Measurements from ENCODE around the gene CCNL1. TPM values are rescaled to one million over a fixed set of nuclear protein-coding genes. Genes with fewer than 3 reads are reported as not detected.
"Not testable (repeated sequence)": the region's sequence is repeated elsewhere in the genome, so short reads cannot be mapped to it uniquely, and the experiment has no call there.

CCNL1 gene
- total RNA-seq, 6 donors from 2014 or later, result 118 to 344 (median 246) TPM

DNA sequence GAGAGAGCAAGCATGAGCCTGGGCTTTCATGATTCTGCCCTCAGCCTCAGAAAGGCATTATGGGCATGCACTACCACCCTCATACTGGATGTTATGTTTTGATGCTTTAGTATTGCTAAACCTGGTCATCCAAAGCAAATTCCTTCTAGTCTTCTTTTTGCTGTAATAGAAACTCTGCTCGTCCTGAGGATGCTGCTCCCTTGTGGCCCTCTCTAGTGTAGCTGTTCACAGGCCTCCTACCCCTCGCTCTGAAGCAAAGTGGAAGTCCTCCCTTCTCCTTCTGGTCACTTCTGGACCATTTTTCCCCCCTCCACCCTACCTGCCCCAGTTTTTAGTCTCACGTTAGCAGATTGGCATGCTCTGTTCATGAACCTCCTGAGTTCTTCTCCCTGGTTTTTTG, 22.9 kb upstream of the CCNL1 start:
- H3K36me3 ChIP-seq, result peaks cover 0 to 3% (median 0%) of the 10 kb centered on the region in 4 donors
- no peak overlapping the region for H3K27ac ChIP-seq
- no peak overlapping the region for H3K4me3 ChIP-seq
- DNase-seq, result no peak
- no peak for TF ChIP-seq POLR2AphosphoS5 (IDR thresholded peaks at IDR 0.05)
- TF ChIP-seq, protein P1, sequence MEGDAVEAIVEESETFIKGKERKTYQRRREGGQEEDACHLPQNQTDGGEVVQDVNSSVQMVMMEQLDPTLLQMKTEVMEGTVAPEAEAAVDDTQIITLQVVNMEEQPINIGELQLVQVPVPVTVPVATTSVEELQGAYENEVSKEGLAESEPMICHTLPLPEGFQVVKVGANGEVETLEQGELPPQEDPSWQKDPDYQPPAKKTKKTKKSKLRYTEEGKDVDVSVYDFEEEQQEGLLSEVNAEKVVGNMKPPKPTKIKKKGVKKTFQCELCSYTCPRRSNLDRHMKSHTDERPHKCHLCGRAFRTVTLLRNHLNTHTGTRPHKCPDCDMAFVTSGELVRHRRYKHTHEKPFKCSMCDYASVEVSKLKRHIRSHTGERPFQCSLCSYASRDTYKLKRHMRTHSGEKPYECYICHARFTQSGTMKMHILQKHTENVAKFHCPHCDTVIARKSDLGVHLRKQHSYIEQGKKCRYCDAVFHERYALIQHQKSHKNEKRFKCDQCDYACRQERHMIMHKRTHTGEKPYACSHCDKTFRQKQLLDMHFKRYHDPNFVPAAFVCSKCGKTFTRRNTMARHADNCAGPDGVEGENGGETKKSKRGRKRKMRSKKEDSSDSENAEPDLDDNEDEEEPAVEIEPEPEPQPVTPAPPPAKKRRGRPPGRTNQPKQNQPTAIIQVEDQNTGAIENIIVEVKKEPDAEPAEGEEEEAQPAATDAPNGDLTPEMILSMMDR (IDR thresholded peaks at IDR 0.05), result no peak
- TF ChIP-seq POLR2A (IDR thresholded peaks at IDR 0.05), result no peak
- no peak for TF ChIP-seq EP300 (IDR thresholded peaks at IDR 0.05)
- ATAC-seq (ENCODE audit: low FRiP score in 2 of 2), result no peak
- H3K9me3 ChIP-seq, result peaks cover 0 to 5% (median 0%) of the 10 kb centered on the region in 4 donors
- peaks cover 0 to 3% (median 0%) of the 10 kb centered on the region in 4 donors for H3K4me1 ChIP-seq
- 86 to 89% methylated on average over 3 of the region's 3 CpGs for WGBS, 2 donors
- H3K27me3 ChIP-seq, result no peaks in the 10 kb centered on the region

DNA sequence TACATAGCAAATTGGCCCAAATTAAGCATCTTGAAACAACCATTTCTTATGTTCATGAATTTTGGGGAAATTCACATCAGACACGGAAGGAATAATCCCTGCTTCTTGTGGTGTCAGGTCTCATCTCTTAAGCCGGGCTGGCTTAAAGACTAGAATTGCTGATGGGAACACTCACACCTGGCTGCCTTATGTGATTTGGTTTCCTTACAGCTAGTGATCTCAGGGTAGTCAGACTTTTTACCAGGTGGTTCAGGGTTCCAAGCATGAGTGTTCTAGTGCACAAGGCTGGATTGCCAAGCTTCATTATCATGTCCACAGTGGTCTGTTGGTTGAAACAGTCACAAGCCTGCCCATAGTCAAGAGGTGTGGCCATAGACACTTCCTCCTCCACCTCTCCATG, 20.3 kb upstream of the CCNL1 start:
- Histone ChIP-seq H3K4me3 (no peak overlapping the region), H3K27me3 (no peaks in the 10 kb centered on the region), H3K36me3 (peaks cover 0 to 3% (median 0%) of the 10 kb centered on the region in 4 donors), H3K27ac (no peak overlapping the region), H3K9me3 (no peaks in the 10 kb centered on the region), H3K4me1 (peaks cover 11 to 21% (median 16%) of the 10 kb centered on the region in 4 donors)
- no peak for ATAC-seq (ENCODE audit: low FRiP score in 2 of 2)
- 97 to 100% methylated on average over 2 of the region's 2 CpGs for WGBS, 2 donors
- TF ChIP-seq, protein P1 (IDR thresholded peaks at IDR 0.05), result no peak
- no peak for TF ChIP-seq EP300 (IDR thresholded peaks at IDR 0.05)
- TF ChIP-seq POLR2AphosphoS5 (IDR thresholded peaks at IDR 0.05), result no peak
- no peak for TF ChIP-seq POLR2A (IDR thresholded peaks at IDR 0.05)
- DNase-seq, result no peak

DNA sequence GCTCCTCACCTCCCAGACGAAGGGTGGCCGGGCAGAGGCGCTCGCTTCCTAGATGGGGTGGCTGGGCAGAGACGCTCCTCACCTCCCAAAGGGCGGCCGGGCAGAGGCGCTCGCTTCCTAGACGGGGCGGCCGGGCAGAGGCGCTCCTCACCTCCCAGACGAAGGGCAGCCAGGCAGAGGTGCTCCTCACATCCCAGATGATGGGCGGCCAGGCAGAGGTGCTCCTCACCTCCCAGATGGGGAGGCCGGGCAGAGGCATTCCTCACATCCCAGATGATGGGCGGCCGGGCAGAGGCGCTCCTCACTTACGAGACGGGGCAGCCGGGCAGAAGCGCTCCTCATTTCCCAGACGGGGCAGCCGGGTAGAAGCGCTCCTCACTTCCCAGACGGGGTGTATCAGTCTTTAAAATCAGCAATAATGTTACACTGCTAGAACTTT, 19.4 kb upstream of the CCNL1 start:
- DNase-seq (no peak), ATAC-seq (ENCODE audit: low FRiP score in 2 of 2) (no peak)
- WGBS, 2 donors, result 92 to 93% methylated on average over 22 to 27 of the region's 27 CpGs
- Histone ChIP-seq H3K36me3 (no peaks in the 10 kb centered on the region), H3K9me3 (no peaks in the 10 kb centered on the region), H3K27ac (no peak overlapping the region), H3K27me3 (no peaks in the 10 kb centered on the region), H3K4me1 (peaks cover 11 to 21% (median 16%) of the 10 kb centered on the region in 4 donors), H3K4me3 (no peak overlapping the region)
- no peak for TF ChIP-seq POLR2A (IDR thresholded peaks at IDR 0.05)
- TF ChIP-seq, protein P1 (IDR thresholded peaks at IDR 0.05), result no peak
- TF ChIP-seq POLR2AphosphoS5 (IDR thresholded peaks at IDR 0.05), result no peak
- no peak for TF ChIP-seq EP300 (IDR thresholded peaks at IDR 0.05)

DNA sequence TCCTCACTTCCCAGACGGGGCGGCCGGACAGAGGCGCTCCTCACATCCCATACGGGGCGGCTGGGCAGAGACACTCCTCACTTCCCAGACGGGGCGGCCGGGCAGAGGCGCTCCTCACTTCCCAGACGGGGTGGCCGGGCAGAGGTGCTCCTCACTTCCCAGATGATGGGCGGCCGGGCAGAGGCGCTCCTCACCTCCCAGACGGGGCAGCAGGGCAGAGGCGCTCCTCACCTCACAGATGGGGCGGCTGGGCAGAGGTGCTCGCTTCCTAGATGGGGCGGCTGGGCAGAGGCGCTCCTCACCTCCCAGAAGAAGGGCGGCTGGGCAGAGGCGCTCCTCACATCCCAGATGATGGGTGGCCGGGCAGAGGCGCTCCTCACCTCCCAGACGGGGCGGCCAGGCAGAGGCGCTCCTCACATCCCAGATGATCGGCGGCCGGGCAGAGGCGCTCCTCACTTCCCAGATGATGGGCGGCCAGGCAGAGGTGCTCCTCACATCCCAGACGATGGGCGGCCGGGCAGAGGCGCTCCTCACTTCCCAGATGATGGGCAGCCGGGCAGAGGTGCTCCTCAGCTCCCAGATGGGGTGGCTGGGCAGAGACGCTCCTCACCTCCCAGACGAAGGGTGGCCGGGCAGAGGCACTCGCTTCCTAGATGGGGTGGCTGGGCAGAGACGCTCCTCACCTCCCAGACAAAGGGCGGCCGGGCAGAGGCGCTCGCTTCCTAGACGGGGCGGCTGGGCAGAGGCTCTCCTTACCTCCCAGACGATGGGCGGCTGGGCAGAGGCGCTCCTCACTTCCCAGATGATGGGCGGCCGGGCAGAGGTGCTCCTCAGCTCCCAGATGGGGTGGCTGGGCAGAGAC, 18.8 kb upstream of the CCNL1 start:
- DNase-seq, result peak in 1 of 2 donors; percentile 71
- H3K36me3 ChIP-seq; H3K9me3 ChIP-seq; ATAC-seq (ENCODE audit: low FRiP score in 2 of 2); H3K27ac ChIP-seq; H3K4me3 ChIP-seq; H3K27me3 ChIP-seq: not testable (repeated sequence)
- peaks cover 18 to 26% (median 21%) of the 10 kb centered on the region in 4 donors for H3K4me1 ChIP-seq
- 91 to 95% methylated on average over 26 to 45 of the region's 54 CpGs for WGBS, 2 donors

DNA sequence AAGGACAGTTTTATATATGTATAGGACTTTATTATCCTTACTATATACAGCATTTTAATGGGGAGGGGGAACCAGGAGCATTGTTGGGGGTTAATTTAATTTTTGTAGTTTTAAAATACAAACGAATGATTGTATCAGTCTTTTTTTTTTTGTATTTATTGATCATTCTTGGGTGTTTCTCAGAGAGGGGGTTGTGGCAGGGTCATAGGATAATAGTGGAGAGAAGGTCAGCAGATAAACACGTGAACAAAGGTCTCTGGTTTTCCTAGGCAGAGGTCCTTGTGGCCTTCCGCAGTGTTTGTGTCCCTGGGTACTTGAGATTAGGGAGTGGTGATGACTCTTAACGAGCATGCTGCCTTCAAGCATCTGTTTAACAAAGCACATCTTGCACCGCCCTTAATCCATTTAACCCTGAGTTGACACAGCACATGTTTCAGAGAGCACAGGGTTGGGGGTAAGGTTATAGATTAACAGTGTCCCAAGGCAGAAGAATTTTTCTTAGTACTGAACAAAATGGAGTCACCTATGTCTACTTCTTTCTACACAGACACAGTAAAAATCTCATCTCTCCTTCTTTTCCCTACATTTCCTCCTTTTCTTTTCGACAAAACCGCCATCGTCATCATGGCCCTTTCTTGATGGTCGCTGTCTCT, 18.0 kb upstream of the CCNL1 start:
- ATAC-seq (ENCODE audit: low FRiP score in 2 of 2); H3K27me3 ChIP-seq; H3K36me3 ChIP-seq; H3K4me3 ChIP-seq; H3K9me3 ChIP-seq; H3K27ac ChIP-seq; DNase-seq: not testable (repeated sequence)
- WGBS, 2 donors, result 77 to 87% methylated on average over 8 to 9 of the region's 9 CpGs
- H3K4me1 ChIP-seq, result peaks cover 18 to 26% (median 22%) of the 10 kb centered on the region in 4 donors

Data from upper lobe of left lung (tissue), 6 donors.